MCF 10A (cell line): ENCODE results near the gene REX1BD. TPM values are rescaled to one million over a fixed set of nuclear protein-coding genes. Genes with fewer than 3 reads are reported as not detected.

Source experiments
- BruUV-seq: library from RNA; stranded (reverse); fragments of 400-500 nt; replicated peaks from 2 replicates; lab custom pipeline; 2021; lab: Mats Ljungman, UMichigan
- CTCF ChIA-PET: fragments of 300-600 bp; sonication (Branson Sonifier 250); formaldehyde crosslinking; extraction: SDS; loops from one replicate; lab custom pipeline; 2021; ENCODE audit warnings: antibody characterized with exemption, inconsistent platforms; lab: Yijun Ruan, JAX
- POLR2A ChIA-PET: fragments of 300-600, 350-650 bp; sonication (Branson Sonifier 250); formaldehyde crosslinking; extraction: SDS; loops from one replicate; lab custom pipeline; 2020; ENCODE audit warnings: antibody characterized with exemption, inconsistent platforms; lab: Yijun Ruan, JAX
- DNase-seq: peaks from one replicate; pipeline ENCODE4 v3.0.0-alpha.2; 2018; ENCODE audit not compliant: unreplicated experiment
- H3K27ac Mint-ChIP-seq: one replicate; pipeline ENCODE4 v1.8.0; 2022; ENCODE audit warnings: mild to moderate bottlenecking, low read depth, mixed read lengths; ENCODE audit not compliant: unreplicated experiment
- H3K27me3 Mint-ChIP-seq: one replicate; pipeline ENCODE4 v1.8.0; 2022; ENCODE audit warnings: mixed read lengths; ENCODE audit not compliant: insufficient read depth, unreplicated experiment
- H3K36me3 Mint-ChIP-seq: one replicate; pipeline ENCODE4 v1.8.0; 2022; ENCODE audit warnings: mild to moderate bottlenecking, moderate library complexity, mixed read lengths; ENCODE audit not compliant: insufficient read depth, unreplicated experiment
- H3K4me1 Mint-ChIP-seq: one replicate; pipeline ENCODE4 v1.8.0; 2022; ENCODE audit warnings: mixed read lengths; ENCODE audit not compliant: insufficient read depth, unreplicated experiment
- H3K4me3 Mint-ChIP-seq: one replicate; pipeline ENCODE4 v1.8.0; 2022; ENCODE audit warnings: mild to moderate bottlenecking, moderate library complexity, mixed read lengths; ENCODE audit not compliant: unreplicated experiment
- H3K9me3 Mint-ChIP-seq: one replicate; pipeline ENCODE4 v1.8.0; 2022; ENCODE audit warnings: mixed read lengths; ENCODE audit not compliant: unreplicated experiment
- intact Hi-C: fragments of 100-400 bp; cut with micrococcal nuclease; formaldehyde crosslinking; loops from 2 replicates; pipeline ENCODE4 v1.14.1; 2022
- total RNA-seq: library from RNA; stranded (reverse); gene quantifications from 2 replicates; pipeline ENCODE4 v1.2.3, GENCODE V29; 2022
- TF ChIP-seq, protein P1 (sequence below): fragments of 200-600 bp; IDR thresholded peaks from one replicate; pipeline ENCODE4 v1.8.0; 2022; ENCODE audit warnings: antibody characterized with exemption, mild to moderate bottlenecking; ENCODE audit not compliant: unreplicated experiment

Gene REX1BD
- total RNA-seq, 1 experiment from 2014 or later: 49.3 TPM

DNA sequence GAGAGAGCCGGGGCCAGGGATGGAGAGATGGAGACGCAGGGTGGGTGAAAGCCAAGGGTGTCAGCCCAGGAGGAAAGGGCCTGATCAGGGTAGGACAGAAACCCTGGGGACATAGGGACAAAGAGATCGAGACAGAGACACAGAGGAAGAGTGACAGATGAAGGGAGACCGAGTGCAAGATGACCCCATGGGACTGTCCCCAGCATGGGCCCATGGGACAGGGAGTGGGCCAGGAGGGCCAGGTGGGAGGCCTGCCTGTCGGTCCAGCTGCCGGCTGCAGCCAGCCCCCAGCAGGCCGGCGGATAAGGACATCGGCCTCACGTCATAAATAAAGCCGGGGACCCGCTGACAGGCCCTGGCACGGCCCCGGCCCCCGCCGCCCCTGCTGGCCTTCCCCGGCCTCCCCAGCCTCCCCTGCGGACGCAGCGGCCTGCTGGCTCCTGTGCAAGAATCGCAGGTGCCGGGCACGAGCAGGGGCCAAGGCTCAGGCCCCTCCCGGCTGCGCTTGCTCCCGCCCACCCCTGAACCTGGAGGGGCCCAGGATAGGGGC, 6.3 kb downstream of the REX1BD start:
- POLR2A ChIA-PET: interaction anchor here (0.7 to 2.7 kb wide), 2 partner anchors 23 to 762 kb away, joined by 3 to 17 read pairs; partner anchors contain the start of gene UBA52
- no peaks in the 10 kb centered on the region for H3K27me3 Mint-ChIP-seq
- BruUV-seq: no TSS peak

DNA sequence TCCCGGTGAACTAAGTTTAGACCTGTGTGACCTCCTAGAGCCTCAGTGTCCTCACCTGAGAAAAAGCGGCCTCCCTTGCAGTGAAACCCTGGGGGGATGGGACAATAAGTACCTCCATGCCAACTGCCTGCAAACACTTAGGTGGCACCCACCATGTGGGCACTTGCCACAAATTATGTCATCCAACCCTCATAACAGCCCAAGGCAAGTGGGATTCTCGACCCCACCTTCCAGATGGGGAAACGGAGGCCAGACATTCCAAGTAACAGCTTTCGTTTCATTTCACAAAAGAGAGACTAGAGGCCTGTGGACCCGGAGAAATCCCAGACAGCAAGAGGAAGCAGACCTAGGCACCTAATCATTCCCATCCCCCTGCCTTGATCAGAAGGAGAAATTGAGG, 6.9 kb downstream of the REX1BD start:
- peaks cover 7% of the 10 kb centered on the region for H3K4me1 Mint-ChIP-seq
- TF ChIP-seq, protein P1, sequence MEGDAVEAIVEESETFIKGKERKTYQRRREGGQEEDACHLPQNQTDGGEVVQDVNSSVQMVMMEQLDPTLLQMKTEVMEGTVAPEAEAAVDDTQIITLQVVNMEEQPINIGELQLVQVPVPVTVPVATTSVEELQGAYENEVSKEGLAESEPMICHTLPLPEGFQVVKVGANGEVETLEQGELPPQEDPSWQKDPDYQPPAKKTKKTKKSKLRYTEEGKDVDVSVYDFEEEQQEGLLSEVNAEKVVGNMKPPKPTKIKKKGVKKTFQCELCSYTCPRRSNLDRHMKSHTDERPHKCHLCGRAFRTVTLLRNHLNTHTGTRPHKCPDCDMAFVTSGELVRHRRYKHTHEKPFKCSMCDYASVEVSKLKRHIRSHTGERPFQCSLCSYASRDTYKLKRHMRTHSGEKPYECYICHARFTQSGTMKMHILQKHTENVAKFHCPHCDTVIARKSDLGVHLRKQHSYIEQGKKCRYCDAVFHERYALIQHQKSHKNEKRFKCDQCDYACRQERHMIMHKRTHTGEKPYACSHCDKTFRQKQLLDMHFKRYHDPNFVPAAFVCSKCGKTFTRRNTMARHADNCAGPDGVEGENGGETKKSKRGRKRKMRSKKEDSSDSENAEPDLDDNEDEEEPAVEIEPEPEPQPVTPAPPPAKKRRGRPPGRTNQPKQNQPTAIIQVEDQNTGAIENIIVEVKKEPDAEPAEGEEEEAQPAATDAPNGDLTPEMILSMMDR: no peak

More for the DNA sequence above, 6.3 kb downstream of the REX1BD start:
- no peak for DNase-seq
- Mint-ChIP-seq H3K4me3 (no peak overlapping the region), H3K9me3 (no peaks in the 10 kb centered on the region), H3K4me1 (peaks cover 13% of the 10 kb centered on the region), H3K27ac (no peak overlapping the region), H3K36me3 (peaks cover 16% of the 10 kb centered on the region)
- TF ChIP-seq, protein P1: no peak
- intact Hi-C loops: loop anchor here (1.0 to 5.0 kb wide), 2 partner anchors 167 to 252 kb away; no protein-coding TSS in a partner anchor
- CTCF ChIA-PET: interaction anchor here (0.6 to 3.3 kb wide), 11 partner anchors 31 to 392 kb away, joined by 3 to 18 read pairs (median 4); partner anchors contain the start of gene UPF1

DNA sequence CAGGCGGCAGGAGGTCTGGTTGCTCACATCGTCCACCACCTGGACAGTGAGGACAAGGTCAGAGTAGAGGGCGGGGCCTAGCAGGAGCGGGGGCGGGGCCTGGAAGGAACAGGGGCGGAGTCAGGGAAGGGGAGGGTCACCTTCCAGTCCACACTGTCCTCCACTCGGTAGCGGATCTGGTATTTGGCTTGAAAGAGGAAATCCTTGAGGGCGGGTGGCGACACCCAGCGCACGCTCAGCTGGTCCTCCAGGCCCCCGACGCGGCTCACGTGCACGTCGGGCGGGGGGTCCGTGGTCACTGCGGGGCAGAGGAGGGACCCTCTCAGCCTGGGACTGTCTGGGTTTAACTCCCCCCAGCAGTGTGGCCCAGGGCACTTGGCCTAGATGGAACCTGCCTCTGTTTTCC, 8.2 kb downstream of the REX1BD start:
- Mint-ChIP-seq H3K9me3 (no peaks in the 10 kb centered on the region), H3K27me3 (no peaks in the 10 kb centered on the region), H3K4me3 (no peak overlapping the region), H3K27ac (no peak overlapping the region), H3K36me3 (peaks cover 4% of the 10 kb centered on the region), H3K4me1 (peaks cover 7% of the 10 kb centered on the region)
- TF ChIP-seq, protein P1: no peak
- ChIA-PET CTCF (interaction anchor here (0.6 to 1.5 kb wide), 2 partner anchors 34 to 250 kb away, joined by 3 read pairs; no protein-coding TSS in a partner anchor), POLR2A (no interaction called here)
- BruUV-seq: no TSS peak
- intact Hi-C loops: no loop called here
- peak; percentile 35 for DNase-seq

More for the DNA sequence above, 6.9 kb downstream of the REX1BD start:
- no peak for DNase-seq
- POLR2A ChIA-PET: no interaction called here
- Mint-ChIP-seq H3K4me3 (no peak overlapping the region), H3K9me3 (no peaks in the 10 kb centered on the region), H3K27ac (no peak overlapping the region), H3K27me3 (no peaks in the 10 kb centered on the region), H3K36me3 (peaks cover 14% of the 10 kb centered on the region)
- BruUV-seq: no TSS peak
- CTCF ChIA-PET: interaction anchor here (0.6 to 1.6 kb wide), 4 partner anchors 160 to 287 kb away, joined by 3 to 7 read pairs (median 4); no protein-coding TSS in a partner anchor
- intact Hi-C loops: no loop called here

DNA sequence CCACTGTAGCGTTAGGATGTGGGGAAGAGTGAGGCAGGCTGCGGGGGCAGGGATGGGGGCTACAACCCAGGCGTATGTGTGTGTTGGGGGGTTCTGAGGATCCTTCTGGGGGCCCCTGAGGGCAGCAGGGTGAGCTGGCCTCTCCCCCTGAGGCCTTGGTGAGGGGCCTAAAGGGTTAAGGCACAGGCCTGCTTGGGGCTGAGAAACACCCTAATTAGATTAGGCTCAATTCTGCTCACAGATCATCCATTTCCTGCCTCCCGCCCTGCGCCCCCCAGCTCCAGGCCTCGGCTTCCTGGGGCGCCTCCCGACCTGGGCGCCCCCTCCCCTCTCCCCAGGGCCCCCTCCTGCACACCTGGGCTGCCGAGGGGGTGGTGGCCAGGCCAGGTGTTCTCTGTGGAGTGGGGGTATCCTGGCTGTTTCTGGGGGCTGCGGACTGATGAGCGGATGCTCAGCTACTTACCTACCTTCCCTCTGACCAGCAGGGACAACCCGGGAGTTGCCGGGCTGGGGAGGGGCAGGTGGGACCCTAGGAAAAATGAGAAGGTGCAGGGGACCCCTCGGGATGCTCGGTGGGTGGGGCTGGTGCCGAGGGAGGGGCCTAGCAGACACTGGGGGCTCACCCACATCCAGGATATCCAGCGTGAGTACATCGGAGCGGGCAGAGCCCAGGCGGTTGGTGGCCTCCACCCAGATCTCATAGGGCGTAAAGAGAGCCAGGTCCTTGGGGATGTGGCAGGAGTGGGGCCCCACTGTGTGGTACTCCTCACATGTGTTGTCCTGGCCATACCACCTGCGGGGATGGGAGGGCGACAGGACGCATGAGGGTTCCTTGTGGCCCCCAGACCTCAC, 9.4 kb downstream of the REX1BD start:
- Mint-ChIP-seq H3K27ac (no peak overlapping the region), H3K9me3 (no peaks in the 10 kb centered on the region), H3K36me3 (peaks cover 4% of the 10 kb centered on the region), H3K4me3 (no peak overlapping the region), H3K4me1 (peaks cover 7% of the 10 kb centered on the region), H3K27me3 (peaks cover 5% of the 10 kb centered on the region)
- ChIA-PET CTCF (interaction anchor here (1.0 to 1.5 kb wide), 2 partner anchors 9 to 249 kb away, joined by 3 to 7 read pairs; partner anchors contain the start of gene REX1BD), POLR2A (no interaction called here)
- intact Hi-C loops: no loop called here
- BruUV-seq: no TSS peak
- TF ChIP-seq, protein P1: no peak
- DNase-seq: no peak
